HepG2 (cell line): ENCODE data around the gene GLUD1. TPM values are rescaled to one million over a fixed set of nuclear protein-coding genes. Genes with fewer than 3 reads are reported as not detected.

Experiments used
- ATAC-seq: fragments of 200-7000 bp; cut with Tn5 transposase; 3 replicates; pipeline ENCODE4 v1.9.1; 2020; ENCODE audit warnings: mild to moderate bottlenecking, moderate library complexity
- BruUV-seq: library from RNA; stranded (reverse); fragments of 400-500 nt; replicated peaks from 2 replicates; lab custom pipeline; 2021; lab: Mats Ljungman, UMichigan
- CTCF ChIA-PET: fragments of 300-600 bp; formaldehyde crosslinking; extraction: SDS; loops from one replicate; lab custom pipeline; 2021; ENCODE audit warnings: low total read pairs, inconsistent platforms, low intra/inter-chr PET ratio; lab: Yijun Ruan, JAX
- POLR2A ChIA-PET: fragments of 350-600 bp; sonication (Branson Sonifier 250); formaldehyde crosslinking; loops from one replicate; lab custom pipeline; 2020; ENCODE audit warnings: antibody characterized with exemption, inconsistent platforms; lab: Yijun Ruan, JAX
- DNase-seq: peaks from one replicate; pipeline ENCODE4 v3.0.0-alpha.2; 2015; ENCODE audit warnings: low spot score
- FAIRE-seq: peaks from 3 replicates; lab custom pipeline; 2011; peaks lifted over from hg19 to GRCh38; lab: Jason Lieb, UNC
- H2AFZ ChIP-seq: one replicate; pipeline ENCODE4 v1.6.1; 2011; ENCODE audit warnings: low read length, inconsistent platforms
- H3K27ac ChIP-seq: fragments of 300-600 bp; 3 replicates; pipeline ENCODE4 v1.8.0; 2011; ENCODE audit warnings: mixed run types, mild to moderate bottlenecking, mixed read lengths, low read length, inconsistent platforms; ENCODE audit not compliant: insufficient read depth; ENCODE audit errors: extremely low read length
- H3K27me3 ChIP-seq, 2 experiments: fragments of 200-600 bp in 1 of 2; 2 replicates in 1 of 2; 3 replicates in 1 of 2; pipeline versions ENCODE4 v1.6.0 to v1.8.0; 2011; ENCODE audit warnings: low read length in 2 of 2, mild to moderate bottlenecking in 2 of 2, moderate library complexity in 2 of 2, inconsistent platforms in 1 of 2; ENCODE audit not compliant: insufficient read depth in 2 of 2, control insufficient read depth in 1 of 2
- H3K36me3 ChIP-seq, 2 experiments: fragments of 200-600 bp in 1 of 2; replicated peaks in 1 of 2; 2 replicates in 1 of 2; 3 replicates in 1 of 2; pipeline versions ENCODE4 v1.5.1 to v1.8.0; 2011; ENCODE audit warnings: low read length in 2 of 2, inconsistent platforms in 1 of 2; ENCODE audit not compliant: insufficient read depth in 2 of 2, control insufficient read depth in 1 of 2
- H3K4me1 ChIP-seq: 2 replicates; pipeline ENCODE4 v1.5.1; 2012; ENCODE audit warnings: low read length, inconsistent platforms; ENCODE audit not compliant: insufficient read depth
- H3K4me2 ChIP-seq: 2 replicates; pipeline ENCODE4 v1.6.0; 2011; ENCODE audit warnings: low read depth, low read length, inconsistent platforms
- H3K4me3 ChIP-seq, 3 experiments: fragments of 200-600 bp in 1 of 3; sonication (generic), shearing (Covaris generic) in 1 of 3; replicated peaks in 1 of 3; 2 replicates each; pipeline ENCODE4 v1.5.1; 2011 to 2016; ENCODE audit warnings: low read length in 3 of 3, inconsistent platforms in 2 of 3, low read depth in 2 of 3, mild to moderate bottlenecking in 2 of 3, control low read depth in 1 of 3, mixed read lengths in 1 of 3; ENCODE audit not compliant: insufficient read depth in 1 of 3
- H3K79me2 ChIP-seq: one replicate; pipeline ENCODE4 v1.6.1; 2011; ENCODE audit warnings: low read length, inconsistent platforms; ENCODE audit not compliant: insufficient read depth
- H3K9ac ChIP-seq: 2 replicates; pipeline ENCODE4 v1.6.0; 2011; ENCODE audit warnings: mild to moderate bottlenecking, low read depth, low read length, inconsistent platforms; ENCODE audit not compliant: insufficient read depth
- H3K9me3 ChIP-seq: 2 replicates; pipeline ENCODE4 v1.5.1; 2012; ENCODE audit warnings: mild to moderate bottlenecking, low read length
- H4K20me1 ChIP-seq: 2 replicates; pipeline ENCODE4 v1.6.0; 2011; ENCODE audit warnings: inconsistent platforms, mild to moderate bottlenecking, low read length, moderate library complexity; ENCODE audit not compliant: insufficient read depth
- ARID5B ChIP-seq: IDR thresholded peaks from 2 replicates; pipeline ENCODE4 v1.4.0; 2020; ENCODE audit warnings: mild to moderate bottlenecking, missing genetic modification reagents
- MBD4 ChIP-seq: IDR thresholded peaks from 2 replicates; pipeline ENCODE4 v1.6.1; 2012; ENCODE audit warnings: low read length, inconsistent platforms, borderline replicate concordance
- POLR2AphosphoS5 ChIP-seq: IDR thresholded peaks from 2 replicates; pipeline ENCODE4 v1.6.1; 2012; ENCODE audit warnings: low read depth, low read length
- RBM22 ChIP-seq: fragments of 200-400 bp; formaldehyde crosslinking; optimal IDR thresholded peaks from 2 replicates; pipeline ENCODE3; 2017; ENCODE audit warnings: mild to moderate bottlenecking, low read length, moderate library complexity
- TFDP1 ChIP-seq: IDR thresholded peaks from 2 replicates; pipeline ENCODE4 v1.6.1; 2016; ENCODE audit warnings: missing compliant biosample characterization, missing genetic modification reagents, borderline replicate concordance
- ZNF567 ChIP-seq: sonication (generic); formaldehyde crosslinking; IDR thresholded peaks from 2 replicates; pipeline ENCODE4 v1.8.1; 2023; ENCODE audit warnings: mild to moderate bottlenecking, missing genetic modification reagents, borderline replicate concordance
- WGBS: methylation state at CpG from one replicate; pipeline ENCODE4 v1.1.6; 2017; ENCODE audit warnings: low lambda C conversion rate; 5-methylcytosine and 5-hydroxymethylcytosine counted together
- in situ Hi-C: cut with HindIII; loops from 2 replicates; pipeline ENCODE4 v1.10.0; 2017; ENCODE audit warnings: low pct_unique_long_range_greater_than_20kb; ENCODE audit not compliant: extremely low pct_ligation_motif_present
- intact Hi-C: fragments of 100-400 bp; cut with micrococcal nuclease; formaldehyde crosslinking; loops from one replicate; pipeline ENCODE4 v1.10.0; 2022; ENCODE audit not compliant: unreplicated experiment
- polyA plus RNA-seq, 8 experiments: library from polyadenylated mRNA; depleted of rRNA in 3 of 8; stranded (reverse) in 7 of 8; unstranded in 1 of 8; fragments of >200 nt; fragmentation: Illumina TruSeq in 4 of 8; extraction: Trizol in 4 of 8; gene quantifications; 2 replicates each; pipeline versions ENCODE4 v1.2.1 to v1.2.3, GENCODE V29; 2011 to 2016; ENCODE audit warnings: low read depth in 4 of 8, missing spikeins in 1 of 8, mixed read lengths in 1 of 8; ENCODE audit not compliant: insufficient read depth in 1 of 8
- total RNA-seq, 5 experiments: library from RNA; depleted of rRNA; stranded (reverse); fragments of >200 nt; fragmentation: Illumina TruSeq; extraction: Trizol; gene quantifications; 2 replicates each; pipeline ENCODE4 v1.2.3, GENCODE V29; 2016; ENCODE audit warnings: low read depth in 1 of 5

The GLUD1 gene
- total and polyA plus RNA-seq, 2 of the 13 experiments (the other 11 are each of a cell fraction or from before 2014, with no cell fraction given): 301 to 798 TPM

- Histone ChIP-seq H3K4me1 (peaks cover 58% of the 10 kb centered on the region), H2AFZ (no peak overlapping the region), H3K27me3 (no peaks in the 10 kb centered on the region), H3K4me2 (no peak overlapping the region), H3K9ac (no peak overlapping the region), H3K9me3 (no peaks in the 10 kb centered on the region), H3K36me3 (peaks cover 22 to 86% of the 10 kb centered on the region in 2 experiments), H3K79me2 (peaks cover 8% of the 10 kb centered on the region), H3K27ac (no peak overlapping the region), H4K20me1 (peaks cover 19% of the 10 kb centered on the region), H3K4me3 (no peak overlapping the region)
- intact Hi-C loops: no loop called here
- no TSS peak for BruUV-seq
- FAIRE-seq: no peak
- ChIA-PET POLR2A (no interaction called here), CTCF (no interaction called here)
- no peak for DNase-seq
- in situ Hi-C loops: no loop called here
- WGBS: 93% methylated on average over 1 of the region's 1 CpG
- peak; percentile 31; the same call in 1 of the 2 replicates for TF ChIP-seq POLR2AphosphoS5
- TF ChIP-seq ZNF567 (CRISPR knock-in tag): no peak
- no peak for TF ChIP-seq ARID5B
- no peak for ATAC-seq
Observed at GRCh38 chr10:87068281-87068680, 26.4 kb downstream of the GLUD1 start.

- WGBS: 100% methylated on average over 1 of the region's 1 CpG
- Histone ChIP-seq H3K4me3 (no peak overlapping the region), H2AFZ (no peak overlapping the region), H3K79me2 (peaks cover 6% of the 10 kb centered on the region), H3K9ac (no peak overlapping the region), H3K9me3 (no peaks in the 10 kb centered on the region), H3K27me3 (no peaks in the 10 kb centered on the region), H3K27ac (peak overlapping the region; percentile 47), H4K20me1 (peaks cover 10% of the 10 kb centered on the region; the same call in 1 of the 2 replicates), H3K4me1 (peaks cover 44% of the 10 kb centered on the region), H3K36me3 (peaks cover 18 to 84% of the 10 kb centered on the region in 2 experiments), H3K4me2 (no peak overlapping the region)
- intact Hi-C loops: no loop called here
- ChIA-PET CTCF (no interaction called here), POLR2A (interaction anchor here (1.6 kb wide), 1 partner anchor 26 kb away, joined by 3 read pairs; no protein-coding TSS in a partner anchor)
- FAIRE-seq (no peak), DNase-seq (no peak), ATAC-seq (peak; percentile 18)
- BruUV-seq: no TSS peak
- 0 out of 2 replicates have a peak, but pooled peaks have one; percentile 21 for TF ChIP-seq MBD4
- TF ChIP-seq TFDP1 (CRISPR knock-in tag): no peak
- TF ChIP-seq RBM22: peak; percentile 80
- in situ Hi-C loops: no loop called here
Observed at GRCh38 chr10:87066865-87067264, 27.8 kb downstream of the GLUD1 start.
